Renal cortex interstitium (tissue), 11 donors: ENCODE measurements around the gene DAP. TPM values are rescaled to one million over a fixed set of nuclear protein-coding genes. Genes with fewer than 3 reads are reported as not detected.

Experiments
- DNase-seq, 11 donors: peaks; one replicate each; pipeline ENCODE4 v3.0.0-alpha.2; 2013; ENCODE audit warnings: low read depth in 9 of 11, low spot score in 4 of 11; ENCODE audit errors: extremely low read depth in 1 of 11
- polyA plus RNA-seq, 3 donors: library from polyadenylated mRNA; unstranded; fragments of 120-200 nt; gene quantifications; one replicate each; pipeline ENCODE4 v1.2.1, GENCODE V29; 2013; ENCODE audit not compliant: insufficient read length in 3 of 3

Gene DAP
- polyA plus RNA-seq, 3 donors = 115 to 126 (median 116) TPM

GRCh38 chr5:10703676-10704075, 57.4 kb downstream of the DAP start:
- no peak for DNase-seq

- DNase-seq = no peak
These were observed 58.0 kb downstream of the DAP start for GRCh38 chr5:10702911-10703491.

- DNase-seq = no peak
These were observed 58.9 kb downstream of the DAP start for GRCh38 chr5:10702040-10702629.

GRCh38 chr5:10701567-10702039, 59.4 kb downstream of the DAP start:
- DNase-seq = peak in 9 of 11 donors; percentile 6 to 35 (median 24)

GRCh38 chr5:10700516-10700915, 60.5 kb downstream of the DAP start:
- no peak for DNase-seq

- no peak for DNase-seq
These were observed 61.0 kb downstream of the DAP start for GRCh38 chr5:10699987-10700386.

GRCh38 chr5:10699281-10699874, 61.7 kb downstream of the DAP start:
- DNase-seq = no peak

- no peak for DNase-seq
These were observed 65.1 kb downstream of the DAP start for GRCh38 chr5:10695759-10696543.

GRCh38 chr5:10695055-10695649, 65.9 kb downstream of the DAP start:
- DNase-seq = peak; percentile 34 to 70 (median 53)

GRCh38 chr5:10691826-10692785, 68.9 kb downstream of the DAP start:
- no peak for DNase-seq

GRCh38 chr5:10690460-10691440, 70.3 kb downstream of the DAP start:
- DNase-seq = no peak

GRCh38 chr5:10689391-10690081, 71.5 kb downstream of the DAP start:
- DNase-seq = no peak

- DNase-seq = no peak
These were observed 72.3 kb downstream of the DAP start for GRCh38 chr5:10688651-10689171.

GRCh38 chr5:10686890-10687289, 74.1 kb downstream of the DAP start:
- no peak for DNase-seq

- no peak for DNase-seq
These were observed 75.9 kb downstream of the DAP start for GRCh38 chr5:10685115-10685521.

GRCh38 chr5:10684303-10685086, 76.5 kb downstream of the DAP start:
- DNase-seq = no peak
